ENCODE results near the gene JMJD1C.
"Not testable (repeated sequence)": the region's sequence is repeated elsewhere in the genome, so short reads cannot be mapped to it uniquely, and the experiment has no call there.

GRCh38 chr10:63377305-63377661, 88.5 kb downstream of the JMJD1C start:
- TF ChIP-seq POLR2A, POLR2AphosphoS5 (IDR thresholded peaks at IDR 0.05; ENCODE audit: low read depth, low read length): not testable (repeated sequence)
